Sciatic nerve (tissue), 2 donors: ENCODE data around the gene KLRB1. TPM values are rescaled to one million over a fixed set of nuclear protein-coding genes. Genes with fewer than 3 reads are reported as not detected.
"Not testable (repeated sequence)": the region's sequence is repeated elsewhere in the genome, so short reads cannot be mapped to it uniquely, and the experiment has no call there.

Source experiments
- ATAC-seq: fragments of 200-7000 bp; cut with Tn5 transposase; one replicate; pipeline ENCODE4 v1.9.1; 2020; ENCODE audit warnings: mild to moderate bottlenecking, moderate library complexity
- DNase-seq: peaks from one replicate; pipeline ENCODE4 v3.0.0-alpha.2; 2020; ENCODE audit warnings: low spot score
- intact Hi-C: fragments of 100-400 bp; cut with DNase I; formaldehyde crosslinking; loops from one replicate; pipeline ENCODE4 v1.14.2; 2022
- total RNA-seq: library from RNA; stranded (reverse); fragmentation: NEBNext Ultra II Directional; extraction: Animal tissue kit (Norgen Biotek cat#: 25700); gene quantifications from one replicate; pipeline ENCODE4 v1.2.1, GENCODE V29; 2021
- donor health status: DM: no; HTN: no; CAD: no.
- donor health status: DM: no; HTN: no; CAD: no.

KLRB1 gene
- total RNA-seq, 1 donor from 2014 or later: 1.4 TPM

GRCh38 chr12:9566113-9566512 lies 41.6 kb downstream of the KLRB1 start:
- not testable (repeated sequence) for DNase-seq

GRCh38 chr12:9564418-9564817 lies 43.3 kb downstream of the KLRB1 start:
- intact Hi-C loops, DNase-seq, ATAC-seq: not testable (repeated sequence)

More at GRCh38 chr12:9566113-9566512, 41.6 kb downstream of the KLRB1 start:
- ATAC-seq, intact Hi-C loops: not testable (repeated sequence)

GRCh38 chr12:9562841-9563453 lies 44.8 kb downstream of the KLRB1 start:
- intact Hi-C loops, DNase-seq, ATAC-seq: not testable (repeated sequence)

GRCh38 chr12:9545489-9545888 lies 62.2 kb downstream of the KLRB1 start:
- DNase-seq, intact Hi-C loops, ATAC-seq: not testable (repeated sequence)

Other genes starting within 250 kb of the KLRB1 start
- gene CLEC2D, start 61.8 kb upstream of the KLRB1 start, total RNA-seq: 38.8 TPM
- 1.1 TPM for gene CLECL1, start 125.2 kb upstream of the KLRB1 start, total RNA-seq
- gene CD69, start 153.0 kb upstream of the KLRB1 start, total RNA-seq: 10.9 TPM
- 1.8 TPM for gene KLRF1, start 219.6 kb upstream of the KLRB1 start, total RNA-seq